Umbilical cord (tissue), 2 donors: ENCODE data around the gene BEND3. TPM values are rescaled to one million over a fixed set of nuclear protein-coding genes. Genes with fewer than 3 reads are reported as not detected.

Source experiments
- DNase-seq: peaks from one replicate; pipeline ENCODE4 v3.0.0-alpha.2; 2015; ENCODE audit warnings: low spot score
- total RNA-seq: library from RNA; depleted of rRNA; stranded (reverse); fragments of >200 nt; gene quantifications from one replicate; pipeline ENCODE4 v1.2.3, GENCODE V29; 2014; ENCODE audit warnings: low replicate concordance; ENCODE audit not compliant: insufficient read depth

The BEND3 gene
- total RNA-seq, 1 donor from 2014 or later: 2.2 TPM

- no peak for DNase-seq
Measured at GRCh38 chr6:107083047-107083768, 32.1 kb downstream of the BEND3 start.

DNA sequence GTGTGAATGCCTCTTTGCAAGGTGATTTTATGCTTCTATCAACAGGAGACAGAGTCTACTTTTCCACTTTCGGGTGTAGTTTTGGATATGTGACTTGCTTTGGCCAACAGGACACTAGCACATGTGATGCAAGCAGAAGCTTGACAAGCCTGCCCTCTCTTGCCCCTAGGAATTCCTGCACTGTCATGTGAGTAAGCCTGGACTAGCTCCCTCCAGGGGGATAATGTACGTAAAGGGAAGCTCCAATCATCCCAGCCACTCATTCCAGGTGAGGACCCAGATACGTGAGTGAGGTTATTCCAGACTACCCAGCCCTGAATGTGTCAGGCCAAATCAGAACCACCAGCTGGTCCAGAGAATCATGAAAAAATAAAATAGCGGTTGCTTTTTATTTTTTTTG lies 33.3 kb downstream of the BEND3 start:
- DNase-seq: no peak

GRCh38 chr6:107080036-107080435 lies 35.3 kb downstream of the BEND3 start:
- DNase-seq: no peak

DNA sequence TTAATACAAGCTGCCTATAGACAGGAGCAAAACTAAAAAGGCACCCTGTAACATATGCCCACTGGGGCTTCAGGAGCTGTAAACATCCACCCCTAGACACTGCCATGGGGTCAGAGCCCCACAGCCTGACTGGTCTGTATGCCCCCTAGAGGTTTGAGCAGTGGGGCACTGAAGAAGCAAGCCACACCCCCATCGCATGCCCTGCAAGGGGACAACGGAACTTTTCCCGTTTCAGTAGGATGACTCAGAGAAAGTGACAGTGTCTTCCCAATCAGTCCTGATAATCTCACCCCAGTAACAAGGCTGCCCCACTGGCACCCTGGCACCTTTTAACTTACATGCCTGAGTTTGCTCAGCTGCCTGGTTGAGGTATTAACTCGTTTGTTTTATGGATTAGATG lies 35.9 kb downstream of the BEND3 start:
- no peak for DNase-seq

DNA sequence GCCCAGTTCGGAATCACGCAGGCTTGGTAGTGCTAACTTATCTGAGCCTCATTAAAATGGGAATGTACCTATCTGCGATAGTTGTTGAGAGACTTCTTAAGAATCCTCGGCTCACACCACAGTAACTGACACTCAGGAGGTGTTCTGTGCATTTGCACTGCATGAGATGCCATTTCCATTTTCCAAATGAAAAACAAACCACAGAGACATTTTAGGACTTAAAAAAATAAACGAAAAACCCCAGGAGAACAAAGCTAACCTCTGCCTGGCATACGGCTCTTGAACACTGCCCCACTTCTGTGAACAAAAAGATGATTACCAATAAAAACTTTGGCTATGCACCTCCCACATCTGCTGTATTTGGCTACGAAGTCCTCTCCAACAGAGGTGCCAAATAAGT lies 37.6 kb downstream of the BEND3 start:
- DNase-seq: no peak

GRCh38 chr6:107075951-107076381 lies 39.3 kb downstream of the BEND3 start:
- no peak for DNase-seq

- no peak for DNase-seq
Measured at GRCh38 chr6:107070686-107071085, 44.6 kb downstream of the BEND3 start.

DNA sequence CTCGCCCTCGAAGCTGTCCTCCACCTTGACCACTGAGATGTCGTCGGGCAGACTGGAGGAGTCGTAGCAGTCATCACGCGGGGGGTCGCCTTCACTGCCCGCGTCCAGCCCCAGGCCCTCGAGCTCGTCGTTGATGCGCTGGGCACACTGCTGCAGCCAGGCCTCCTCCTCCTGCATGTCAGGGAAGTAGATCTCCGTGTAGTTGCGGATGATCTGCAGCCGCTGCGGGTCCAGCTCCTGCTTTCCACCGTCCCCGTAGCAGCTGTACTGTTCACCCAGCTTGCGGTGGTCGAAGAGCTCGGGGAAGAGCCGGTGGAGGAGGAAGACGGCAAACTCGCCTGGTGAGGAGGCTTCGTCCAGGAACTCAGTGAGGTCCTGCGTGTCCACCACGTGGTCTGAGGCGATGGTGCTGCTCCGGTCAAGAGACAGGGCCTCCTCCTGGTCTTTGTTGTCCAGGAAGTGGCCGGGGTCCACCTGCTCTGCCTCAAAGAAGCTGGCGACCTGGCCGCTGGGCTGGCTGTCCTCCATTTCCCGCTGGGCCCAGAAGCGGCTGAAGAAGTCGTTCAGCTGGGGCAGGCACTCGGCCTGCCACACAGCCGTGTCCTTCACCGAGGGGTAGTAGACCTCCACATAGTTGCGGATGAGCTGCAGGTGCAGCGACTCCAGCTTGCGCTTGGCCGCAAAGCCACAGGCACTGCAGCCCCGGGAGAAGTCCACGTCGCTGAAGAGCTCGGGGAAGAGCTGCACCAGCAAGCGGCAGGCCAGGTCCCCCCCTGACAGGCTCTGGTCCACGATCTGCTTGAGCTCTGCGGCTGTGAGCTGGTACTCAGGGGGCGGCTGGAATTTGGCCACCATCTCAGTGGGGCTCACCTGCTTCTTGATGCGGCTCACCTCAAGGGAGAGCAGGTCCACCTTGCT lies 45.4 kb downstream of the BEND3 start:
- DNase-seq: no peak

- no peak for DNase-seq
Measured at GRCh38 chr6:107068691-107069630, 46.4 kb downstream of the BEND3 start.

DNA sequence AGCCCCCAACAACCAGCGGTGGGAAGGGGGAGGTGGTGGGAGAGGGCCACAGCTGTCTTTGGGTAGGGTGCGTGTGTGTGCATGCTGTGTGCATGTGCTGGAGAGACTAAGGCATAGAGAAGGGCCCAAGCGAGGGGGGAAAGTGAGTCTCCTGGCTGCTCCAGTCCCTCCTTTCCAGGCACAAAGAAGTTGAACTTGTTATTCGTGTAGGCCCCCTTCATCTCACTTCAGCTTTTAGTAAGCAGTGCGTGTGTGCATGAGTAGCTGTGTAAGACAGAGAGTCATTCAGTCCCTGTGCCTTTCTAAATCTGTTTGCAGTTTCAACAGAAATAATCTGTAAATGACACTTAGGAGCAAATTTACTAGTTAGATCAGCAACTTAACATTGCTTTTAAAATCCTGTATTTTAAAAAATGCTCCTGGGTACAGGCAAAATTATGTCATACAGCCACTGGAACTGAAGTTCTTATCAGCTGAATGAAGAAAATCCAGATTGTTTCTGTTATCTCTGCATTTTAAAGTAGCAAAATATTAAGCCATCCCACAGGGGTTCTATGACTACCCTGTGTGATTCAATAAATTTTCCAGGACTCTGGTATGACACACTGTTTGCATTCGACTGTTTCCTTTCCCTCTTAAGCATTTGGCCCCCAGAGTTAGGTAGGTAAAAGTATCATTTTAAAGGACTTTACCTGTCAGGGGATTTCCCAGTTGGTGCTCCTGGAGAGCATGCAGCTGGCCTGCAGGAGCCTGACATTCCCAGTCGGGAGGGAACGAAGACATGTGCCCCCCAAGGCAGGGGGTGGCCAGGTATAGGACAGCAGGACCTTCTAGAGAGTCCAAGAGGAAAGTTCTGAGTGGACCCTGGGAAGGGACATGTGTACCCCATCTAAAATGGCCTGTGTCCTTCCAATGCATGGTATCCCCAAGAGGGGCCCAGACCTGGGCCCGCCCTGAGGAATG lies 48.3 kb downstream of the BEND3 start:
- DNase-seq: no peak

DNA sequence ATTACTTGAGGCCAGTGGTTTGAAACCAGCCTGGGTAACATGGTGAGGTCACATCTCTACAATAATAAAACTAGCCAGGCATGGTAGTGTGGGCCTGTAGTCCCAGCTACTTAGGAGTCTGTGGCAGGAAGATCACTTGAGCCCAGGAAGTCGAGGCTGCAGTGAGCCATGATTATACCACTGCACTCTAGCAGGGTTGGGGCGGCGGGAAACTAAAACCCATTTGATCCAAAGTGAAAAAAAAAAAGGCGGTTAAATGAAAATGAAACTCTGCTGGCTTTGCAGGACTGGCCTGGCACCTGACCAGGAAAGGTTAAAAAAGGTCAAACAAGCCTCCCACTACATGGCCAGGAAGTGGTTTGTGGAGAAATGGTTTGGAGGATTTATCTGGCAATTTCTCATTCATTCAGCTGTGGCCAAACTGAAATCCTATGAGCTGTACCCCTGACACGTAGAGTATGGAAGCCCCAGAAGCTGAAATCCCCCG lies 50.7 kb downstream of the BEND3 start:
- DNase-seq: no peak

DNA sequence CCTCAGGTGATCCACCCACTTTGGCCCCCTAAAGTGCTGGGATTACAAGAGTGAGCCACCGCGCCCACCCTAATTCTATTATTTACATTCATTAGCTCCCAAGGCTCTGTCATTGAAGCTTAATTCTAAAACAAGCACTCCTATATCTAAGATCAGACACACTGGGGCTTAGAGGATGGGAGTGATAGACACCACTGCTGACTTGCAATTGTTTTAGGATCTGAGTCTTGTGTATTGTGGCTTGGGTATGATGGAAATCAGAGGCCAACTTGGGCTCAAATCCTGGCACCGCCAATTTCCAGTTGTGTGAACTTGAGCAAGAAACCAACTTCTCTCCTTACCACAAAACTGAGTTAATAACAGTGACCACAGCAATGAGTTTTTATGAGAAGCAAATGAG lies 52.6 kb downstream of the BEND3 start:
- DNase-seq: no peak

GRCh38 chr6:107061125-107062020 lies 53.9 kb downstream of the BEND3 start:
- peak; percentile 50 for DNase-seq

DNA sequence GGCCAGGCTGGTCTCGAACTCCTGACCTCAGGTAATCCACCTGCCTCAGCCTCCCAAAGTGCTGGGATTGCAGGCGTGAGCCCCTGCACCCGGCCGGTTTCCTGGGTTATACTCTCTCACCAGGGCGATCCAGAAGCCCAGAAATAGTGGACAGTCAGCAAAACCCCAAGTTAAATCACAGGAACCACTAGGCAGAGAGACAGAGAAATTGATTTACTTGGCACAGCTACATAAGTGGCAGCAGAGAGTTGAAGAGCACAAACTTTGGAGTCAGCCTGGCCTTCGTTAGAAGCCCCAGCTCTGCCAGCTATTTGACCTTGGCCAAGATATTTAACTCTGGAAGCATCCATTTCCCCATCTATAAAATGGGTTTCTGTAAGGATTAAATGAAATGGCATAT lies 54.6 kb downstream of the BEND3 start:
- DNase-seq: no peak

GRCh38 chr6:107059606-107060005 lies 55.7 kb downstream of the BEND3 start:
- DNase-seq: no peak

DNA sequence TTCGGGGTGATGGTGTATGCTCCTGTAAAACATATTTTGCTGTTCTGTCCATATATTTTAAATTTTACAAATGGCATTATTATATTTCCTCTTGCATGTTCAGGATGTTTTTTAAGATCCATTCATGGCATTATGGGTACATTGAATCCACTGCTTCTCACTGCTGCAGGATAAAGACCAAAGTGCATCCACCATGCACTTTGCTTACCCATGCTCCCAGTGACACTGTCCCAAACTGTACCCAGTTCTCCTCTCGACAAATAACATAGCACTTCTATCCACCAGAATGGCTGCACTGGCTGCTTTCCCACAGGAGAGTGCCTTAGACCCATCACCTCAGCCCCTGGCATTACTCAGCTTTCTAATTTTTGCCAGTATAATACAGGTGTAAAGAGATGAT lies 57.6 kb downstream of the BEND3 start:
- DNase-seq: no peak

DNA sequence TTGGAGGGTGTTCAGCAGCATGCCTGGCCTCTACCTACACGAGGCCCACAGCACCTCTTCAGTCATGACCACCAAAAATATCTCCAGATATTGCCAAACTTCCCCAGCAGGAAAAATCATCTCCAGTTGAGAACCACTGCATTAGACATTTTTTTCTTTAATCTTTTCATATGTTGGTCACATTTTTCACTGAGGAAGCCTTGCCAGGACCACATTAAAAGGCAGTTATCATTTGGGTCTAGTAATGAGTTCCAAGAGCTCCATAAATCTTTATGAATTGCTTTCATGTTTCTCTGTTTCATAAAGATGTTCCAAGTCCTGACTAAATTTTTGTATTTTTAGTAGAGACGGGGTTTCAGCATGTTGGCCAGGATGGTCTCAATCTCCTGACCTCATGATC lies 58.5 kb downstream of the BEND3 start:
- DNase-seq: no peak

GRCh38 chr6:107047807-107048206 lies 67.5 kb downstream of the BEND3 start:
- no peak for DNase-seq
